Right lung (tissue), 10 donors: ENCODE results near the gene NOTCH2NLA. TPM values are rescaled to one million over a fixed set of nuclear protein-coding genes. Genes with fewer than 3 reads are reported as not detected.
"Not testable (repeated sequence)": the region's sequence is repeated elsewhere in the genome, so short reads cannot be mapped to it uniquely, and the experiment has no call there.

Source experiments
- DNase-seq, 2 donors: peaks; one replicate each; pipeline ENCODE4 v3.0.0-alpha.2; 2013
- long read RNA-seq, 8 donors: transcript quantifications; one replicate each; lab custom pipeline, GENCODE V29; 2026
- polyA plus RNA-seq, 5 donors: library from polyadenylated mRNA; unstranded; fragments of 120-200 nt; gene quantifications; one replicate each; pipeline versions ENCODE4 v1.2.1 to v1.2.3, GENCODE V29; 2013; ENCODE audit warnings: inconsistent platforms in 1 of 5, low replicate concordance in 1 of 5; ENCODE audit not compliant: insufficient read length in 5 of 5, insufficient read depth in 1 of 5

The NOTCH2NLA gene
- polyA plus RNA-seq: 10 to 100 TPM; 13.0 to 46.5 (median 38.0) TPM
- long read RNA-seq, donor 1, transcript NOTCH2NLA-201 (5 exons, 1,874 nt): major isoform, 5 of 14 reads
- long read RNA-seq, donor 1, partial matches to known transcripts: 8 of 14 reads
- long read RNA-seq, donor 1, other reads (novel, unspliced or antisense): 0 of 14 reads
- long read RNA-seq, donor 2, partial matches to known transcripts: 0 of 3 reads
- long read RNA-seq, donor 2, other reads (novel, unspliced or antisense): 0 of 3 reads
- long read RNA-seq, donor 3, partial matches to known transcripts: 0 of 3 reads
- long read RNA-seq, donor 3, other reads (novel, unspliced or antisense): 0 of 3 reads
- long read RNA-seq, donor 4, partial matches to known transcripts: 0 of 2 reads
- long read RNA-seq, donor 4, other reads (novel, unspliced or antisense): 0 of 2 reads
- long read RNA-seq, donor 5, partial matches to known transcripts: 0 of 3 reads
- long read RNA-seq, donor 5, other reads (novel, unspliced or antisense): 0 of 3 reads
- long read RNA-seq, donor 6, partial matches to known transcripts: 0 of 3 reads
- long read RNA-seq, donor 6, other reads (novel, unspliced or antisense): 0 of 3 reads
- long read RNA-seq, donor 7, transcript NOTCH2NLA-201 (5 exons, 1,874 nt): major isoform, 7 of 7 reads
- long read RNA-seq, donor 7, partial matches to known transcripts: 0 of 7 reads
- long read RNA-seq, donor 7, other reads (novel, unspliced or antisense): 0 of 7 reads
- long read RNA-seq, donor 8, partial matches to known transcripts: 0 of 2 reads
- long read RNA-seq, donor 8, other reads (novel, unspliced or antisense): 0 of 2 reads

- not testable (repeated sequence) for DNase-seq
Measured at GRCh38 chr1:146228710-146229477, at the start of gene NOTCH2NLA. TSS of gene NOTCH2NLA (minus strand) at chr1:146229021. CDS start at chr1:146189337, 39,684 bp downstream.

- DNase-seq: not testable (repeated sequence)
Measured at GRCh38 chr1:146278346-146278745, 49.5 kb upstream of the NOTCH2NLA start.

GRCh38 chr1:146277087-146277486 lies 48.3 kb upstream of the NOTCH2NLA start:
- not testable (repeated sequence) for DNase-seq

GRCh38 chr1:146274083-146274482 lies 45.3 kb upstream of the NOTCH2NLA start:
- not testable (repeated sequence) for DNase-seq

- not testable (repeated sequence) for DNase-seq
Measured at GRCh38 chr1:146273194-146273593, 44.4 kb upstream of the NOTCH2NLA start.

GRCh38 chr1:146272734-146273133 lies 43.9 kb upstream of the NOTCH2NLA start:
- not testable (repeated sequence) for DNase-seq

GRCh38 chr1:146271977-146272376 lies 43.2 kb upstream of the NOTCH2NLA start:
- not testable (repeated sequence) for DNase-seq

- not testable (repeated sequence) for DNase-seq
Measured at GRCh38 chr1:146270129-146270528, 41.3 kb upstream of the NOTCH2NLA start.

- not testable (repeated sequence) for DNase-seq
Measured at GRCh38 chr1:146266179-146266748, 37.4 kb upstream of the NOTCH2NLA start.

- not testable (repeated sequence) for DNase-seq
Measured at GRCh38 chr1:146264761-146265160, 35.9 kb upstream of the NOTCH2NLA start.

GRCh38 chr1:146260006-146260730 lies 31.3 kb upstream of the NOTCH2NLA start:
- DNase-seq: not testable (repeated sequence)

- not testable (repeated sequence) for DNase-seq
Measured at GRCh38 chr1:146257992-146258552, 29.3 kb upstream of the NOTCH2NLA start.

- not testable (repeated sequence) for DNase-seq
Measured at GRCh38 chr1:146254569-146255197, 25.9 kb upstream of the NOTCH2NLA start.

GRCh38 chr1:146253249-146253855 lies 24.5 kb upstream of the NOTCH2NLA start:
- not testable (repeated sequence) for DNase-seq

GRCh38 chr1:146251523-146251922 lies 22.7 kb upstream of the NOTCH2NLA start:
- not testable (repeated sequence) for DNase-seq

- not testable (repeated sequence) for DNase-seq
Measured at GRCh38 chr1:146248643-146249042, 19.8 kb upstream of the NOTCH2NLA start.

- not testable (repeated sequence) for DNase-seq
Measured at GRCh38 chr1:146236626-146237025, 7.8 kb upstream of the NOTCH2NLA start.

- not testable (repeated sequence) for DNase-seq
Measured at GRCh38 chr1:146236026-146236601, 7.3 kb upstream of the NOTCH2NLA start.
